H1 (cell line): ENCODE measurements around the gene TMEM54. TPM values are rescaled to one million over a fixed set of nuclear protein-coding genes. Genes with fewer than 3 reads are reported as not detected.

ENCODE experiments used
- CTCF ChIA-PET: fragments of 300-600 bp; sonication (Branson Sonifier 250); formaldehyde crosslinking; loops from one replicate; lab custom pipeline; 2021; ENCODE audit not compliant: partially characterized antibody; lab: Charles Lee
- POLR2A ChIA-PET: fragments of 300-600 bp; sonication (Branson Sonifier 250); formaldehyde crosslinking; loops from one replicate; lab custom pipeline; 2021; ENCODE audit warnings: inconsistent platforms; ENCODE audit not compliant: partially characterized antibody; lab: Charles Lee
- DNase-seq, 2 experiments: peaks; one replicate each; pipeline versions ENCODE4 v3.0.0 to v3.0.0-alpha.2; 2010 to 2022; ENCODE audit warnings: low spot score in 2 of 2, low read depth in 1 of 2, mixed read lengths in 1 of 2
- FAIRE-seq: peaks from 2 replicates; lab custom pipeline; 2011; peaks lifted over from hg19 to GRCh38; lab: Jason Lieb, UNC
- H2AFZ ChIP-seq: 2 replicates; pipeline ENCODE4 v1.8.1; 2012; ENCODE audit warnings: low read length, inconsistent platforms
- H2AK5ac ChIP-seq: 2 replicates; pipeline ENCODE4 v1.6.1; 2013; ENCODE audit warnings: low read depth, low read length
- H2BK120ac ChIP-seq: replicated peaks from 2 replicates; pipeline ENCODE3; 2013; ENCODE audit warnings: low read depth, low read length, inconsistent platforms
- H2BK12ac ChIP-seq: 2 replicates; pipeline ENCODE4 v1.6.1; 2013; ENCODE audit warnings: low read depth, low read length
- H2BK15ac ChIP-seq: 2 replicates; pipeline ENCODE4 v1.6.1; 2013; ENCODE audit warnings: low read length
- H2BK20ac ChIP-seq: 2 replicates; pipeline ENCODE4 v1.6.1; 2013; ENCODE audit warnings: low read length
- H2BK5ac ChIP-seq: 2 replicates; pipeline ENCODE4 v1.6.1; 2013; ENCODE audit warnings: low read depth, low read length
- H3K14ac ChIP-seq: 2 replicates; pipeline ENCODE4 v1.6.1; 2013; ENCODE audit warnings: inconsistent platforms; ENCODE audit not compliant: insufficient read length
- H3K18ac ChIP-seq: 2 replicates; pipeline ENCODE4 v1.6.1; 2013; ENCODE audit warnings: low read length; ENCODE audit errors: extremely low read depth
- H3K23ac ChIP-seq: 2 replicates; pipeline ENCODE4 v1.6.1; 2013; ENCODE audit warnings: inconsistent platforms; ENCODE audit not compliant: insufficient read length
- H3K23me2 ChIP-seq: 2 replicates; pipeline ENCODE4 v1.6.1; 2013; ENCODE audit warnings: low read depth, low read length
- H3K27ac ChIP-seq: 2 replicates; pipeline ENCODE4 v1.6.1; 2011; ENCODE audit warnings: low read depth, low read length, inconsistent platforms
- H3K27me3 ChIP-seq, 4 experiments: replicated peaks in 1 of 4; 1 replicate in 1 of 4; 2 replicates in 3 of 4; pipeline versions ENCODE4 v1.6.1 to v1.8.1; 2011 to 2013; ENCODE audit warnings: low read length in 3 of 4, mild to moderate bottlenecking in 3 of 4, inconsistent platforms in 2 of 4, mixed read lengths in 2 of 4, moderate library complexity in 1 of 4; ENCODE audit not compliant: control insufficient read depth in 3 of 4, insufficient read depth in 3 of 4; ENCODE audit errors: extremely low read depth in 1 of 4
- H3K36me3 ChIP-seq, 4 experiments: 2 replicates each; pipeline versions ENCODE4 v1.6.1 to v1.8.1; 2011 to 2013; ENCODE audit warnings: mild to moderate bottlenecking in 4 of 4, low read length in 3 of 4, moderate library complexity in 2 of 4, control low read depth in 1 of 4, inconsistent platforms in 1 of 4; ENCODE audit not compliant: insufficient read depth in 4 of 4, control insufficient read depth in 2 of 4
- H3K4ac ChIP-seq: replicated peaks from 2 replicates; pipeline ENCODE3; 2013; ENCODE audit warnings: low read length, low read depth, mixed read lengths, inconsistent platforms; ENCODE audit not compliant: insufficient read length
- H3K4me1 ChIP-seq, 4 experiments: replicated peaks in 1 of 4; 1 replicate in 1 of 4; 2 replicates in 3 of 4; pipeline versions ENCODE4 v1.6.1 to v1.8.1; 2011 to 2013; ENCODE audit warnings: low read length in 3 of 4, inconsistent platforms in 2 of 4, mixed read lengths in 1 of 4; ENCODE audit not compliant: insufficient read depth in 4 of 4, control insufficient read depth in 3 of 4
- H3K4me2 ChIP-seq, 2 experiments: 2 replicates each; pipeline versions ENCODE4 v1.6.1 to v1.8.1; 2011 to 2013; ENCODE audit warnings: low read depth in 2 of 2, low read length in 2 of 2, control low read depth in 1 of 2, inconsistent platforms in 1 of 2, mild to moderate bottlenecking in 1 of 2; ENCODE audit not compliant: insufficient read depth in 1 of 2
- H3K4me3 ChIP-seq, 4 experiments: fragments of 200-600, 300-600 bp in 1 of 4; sonication (generic), shearing (Covaris generic), sonication (Bioruptor Twin) in 1 of 4; 2 replicates each; pipeline versions ENCODE4 v1.5.1 to v1.8.1; 2011 to 2016; ENCODE audit warnings: low read length in 4 of 4, low read depth in 3 of 4, control low read depth in 2 of 4, inconsistent platforms in 2 of 4, mild to moderate bottlenecking in 2 of 4, mixed read lengths in 1 of 4, moderate library complexity in 1 of 4; ENCODE audit not compliant: insufficient read depth in 2 of 4; ENCODE audit errors: extremely low read depth in 1 of 4
- H3K56ac ChIP-seq: replicated peaks from 2 replicates; pipeline ENCODE3; 2013; ENCODE audit warnings: low read depth, mild to moderate bottlenecking, mixed read lengths, low read length, inconsistent platforms; ENCODE audit not compliant: insufficient read length
- H3K79me1 ChIP-seq: 2 replicates; pipeline ENCODE4 v1.6.1; 2013; ENCODE audit warnings: low read depth, low read length, control low read depth
- H3K79me2 ChIP-seq, 2 experiments: 2 replicates each; pipeline versions ENCODE4 v1.6.1 to v1.8.1; 2012 to 2013; ENCODE audit warnings: low read length in 2 of 2, mild to moderate bottlenecking in 2 of 2, inconsistent platforms in 1 of 2; ENCODE audit not compliant: insufficient read depth in 2 of 2, control insufficient read depth in 1 of 2
- H3K9ac ChIP-seq, 4 experiments: replicated peaks in 1 of 4; 1 replicate in 1 of 4; 2 replicates in 3 of 4; pipeline versions ENCODE4 v1.6.1 to v1.8.1; 2011 to 2013; ENCODE audit warnings: low read depth in 3 of 4, low read length in 3 of 4, control low read depth in 2 of 4, mild to moderate bottlenecking in 2 of 4, moderate library complexity in 2 of 4, inconsistent platforms in 1 of 4; ENCODE audit errors: extremely low read depth in 1 of 4
- H3K9me3 ChIP-seq, 2 experiments: 2 replicates each; pipeline versions ENCODE4 v1.6.1 to v1.8.1; 2012 to 2013; ENCODE audit warnings: mild to moderate bottlenecking in 2 of 2, moderate library complexity in 2 of 2, control low read depth in 1 of 2, inconsistent platforms in 1 of 2, low read depth in 1 of 2, low read length in 1 of 2, mixed read lengths in 1 of 2; ENCODE audit not compliant: insufficient read depth in 2 of 2
- H4K20me1 ChIP-seq, 2 experiments: replicated peaks in 1 of 2; 2 replicates each; pipeline versions ENCODE3 to v1.8.1; 2011 to 2013; ENCODE audit warnings: inconsistent platforms in 2 of 2, low read length in 2 of 2, mild to moderate bottlenecking in 1 of 2; ENCODE audit not compliant: insufficient read depth in 2 of 2, control insufficient read depth in 1 of 2
- H4K5ac ChIP-seq: 2 replicates; pipeline ENCODE4 v1.6.1; 2013; ENCODE audit warnings: low read length, low read depth, mixed read lengths, inconsistent platforms; ENCODE audit not compliant: insufficient read length
- H4K8ac ChIP-seq: 2 replicates; pipeline ENCODE4 v1.8.0; 2013; ENCODE audit warnings: mild to moderate bottlenecking, moderate library complexity, low read length, inconsistent platforms; ENCODE audit not compliant: insufficient read depth; ENCODE audit errors: extremely low read depth
- H4K91ac ChIP-seq: replicated peaks from 2 replicates; pipeline ENCODE3; 2013; ENCODE audit warnings: low read length, mixed read lengths, inconsistent platforms; ENCODE audit not compliant: insufficient read length
- CBX8 ChIP-seq: fragments of 300-800, 300-1000 bp; sonication (generic); IDR thresholded peaks from 2 replicates; pipeline ENCODE4 v1.7.1; 2016; ENCODE audit warnings: low read depth, low read length, borderline replicate concordance
- EGR1 ChIP-seq: IDR thresholded peaks from 2 replicates; pipeline ENCODE4 v1.6.1; 2011; ENCODE audit warnings: low read depth, low read length, borderline replicate concordance
- HDAC2 ChIP-seq, 2 experiments: fragments of 300-600 bp in 1 of 2; sonication (generic) in 1 of 2; IDR thresholded peaks; 2 replicates each; pipeline ENCODE4 v1.6.1; 2011 to 2012; ENCODE audit warnings: low read depth in 2 of 2, low read length in 2 of 2, mild to moderate bottlenecking in 2 of 2, moderate library complexity in 2 of 2, borderline replicate concordance in 1 of 2, inconsistent platforms in 1 of 2
- JUND ChIP-seq: IDR thresholded peaks from 2 replicates; pipeline ENCODE4 v1.6.1; 2011; ENCODE audit warnings: mild to moderate bottlenecking, improper control_type of control experiment, low read length
- POLR2AphosphoS5 ChIP-seq: IDR thresholded peaks from 2 replicates; pipeline ENCODE4 v1.6.1; 2011; ENCODE audit warnings: low read depth, low read length
- SP2 ChIP-seq: IDR thresholded peaks from 2 replicates; pipeline ENCODE4 v1.6.1; 2012; ENCODE audit warnings: mild to moderate bottlenecking, low read length, inconsistent platforms
- TAF7 ChIP-seq: optimal IDR thresholded peaks from 2 replicates; pipeline ENCODE3; 2011; ENCODE audit warnings: low read depth, mild to moderate bottlenecking, inconsistent platforms, low read length, moderate library complexity, borderline replicate concordance
- TCF12 ChIP-seq: IDR thresholded peaks from 2 replicates; pipeline ENCODE4 v1.6.1; 2011; ENCODE audit warnings: low read depth, mild to moderate bottlenecking, low read length
- TEAD4 ChIP-seq: IDR thresholded peaks from 2 replicates; pipeline ENCODE4 v1.6.1; 2012; ENCODE audit warnings: low read depth, low read length, inconsistent platforms, mixed read lengths
- WGBS, 2 experiments: shearing (Covaris generic) in 1 of 2; methylation state at CpG; one replicate each; pipeline versions ENCODE4 v1.1.6 to v1.1.7; 2013 to 2015; ENCODE audit warnings: low lambda C conversion rate in 2 of 2, mixed read lengths in 2 of 2, inconsistent platforms in 1 of 2, low coverage in 1 of 2, missing lambda C conversion rate in 1 of 2; ENCODE audit not compliant: insufficient replicate concordance in 2 of 2, insufficient coverage in 1 of 2, insufficient read length in 1 of 2; ENCODE audit errors: extremely low coverage in 1 of 2, missing lambda C conversion rate in 1 of 2; 5-methylcytosine and 5-hydroxymethylcytosine counted together
- polyA plus RNA-seq, 7 experiments: library from polyadenylated mRNA; depleted of rRNA in 3 of 7; stranded (reverse) in 5 of 7; unstranded in 2 of 7; fragments of >200 nt in 5 of 7; fragments of 200-250 nt in 2 of 7; gene quantifications; 1 replicate in 5 of 7; 2 replicates in 1 of 7; 4 replicates in 1 of 7; pipeline versions ENCODE4 v1.2.1 to v1.2.3, GENCODE V29; 2011 to 2013; ENCODE audit warnings: missing spikeins in 2 of 7, mixed read lengths in 2 of 7
- total RNA-seq: library from RNA; stranded (reverse); fragmentation: NEBNext Ultra II Directional; extraction: Animal tissue kit (Norgen Biotek cat#: 25700); gene quantifications from 2 replicates; pipeline ENCODE4 v1.2.1, GENCODE V29; 2021
- TF ChIP-seq, protein P1 (sequence below): IDR thresholded peaks from 2 replicates; pipeline ENCODE4 v1.6.1; 2011; ENCODE audit warnings: low read depth, mild to moderate bottlenecking, low read length; ENCODE audit not compliant: insufficient read depth

Gene TMEM54
- total and polyA plus RNA-seq, 2 of the 8 experiments (the other 6 are each of a cell fraction or from before 2014, with no cell fraction given) = 9.5 to 58.7 TPM

DNA sequence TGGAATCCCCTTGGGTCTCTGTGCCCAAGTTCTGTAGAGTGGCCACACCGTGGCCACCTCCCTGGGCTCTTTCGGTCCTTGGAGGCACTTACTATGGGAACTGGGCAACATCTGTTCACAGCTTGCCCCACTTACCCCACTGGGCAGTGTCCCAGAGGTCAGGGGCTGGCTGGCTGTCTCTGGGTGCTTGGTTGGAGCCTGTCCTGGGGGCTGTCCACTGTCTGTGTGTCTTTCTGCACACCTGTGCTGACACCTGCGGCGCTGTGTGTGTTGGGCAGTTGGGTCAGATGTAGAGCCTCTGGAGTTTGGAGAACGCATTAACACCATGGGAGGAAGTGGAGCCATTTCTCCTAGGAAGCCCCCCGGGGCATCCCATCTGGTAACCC lies 1.3 kb upstream of the TMEM54 start:
- 78% methylated on average over 6 of the region's 6 CpGs; no CpG with 5 or more reads in 1 of the 2 experiments for WGBS, 2 experiments
- H3K4ac ChIP-seq = no peak overlapping the region
- H3K18ac ChIP-seq = no peak overlapping the region; the same call in 1 of the 2 replicates
- no peaks in the 10 kb centered on the region for H3K9me3 ChIP-seq
- H3K23ac ChIP-seq = no peak overlapping the region
- no peak overlapping the region for H2AK5ac ChIP-seq
- H2AFZ ChIP-seq = no peak overlapping the region
- no peak overlapping the region for H2BK5ac ChIP-seq
- H4K20me1 ChIP-seq = peaks cover 2 to 4% of the 10 kb centered on the region in 2 experiments
- H3K27me3 ChIP-seq = peaks cover 14 to 40% (median 34%) of the 10 kb centered on the region in 4 experiments
- no peak overlapping the region for H4K5ac ChIP-seq
- no peak overlapping the region for H3K27ac ChIP-seq
- H4K91ac ChIP-seq = no peak overlapping the region
- ChIA-PET POLR2A (interaction anchor here (0.6 kb wide), 1 partner anchor 20 kb away, joined by 3 read pairs; no protein-coding TSS in a partner anchor), CTCF (interaction anchor here (0.6 to 1.7 kb wide), 5 partner anchors 10 to 266 kb away, joined by 3 to 7 read pairs (median 4); partner anchors contain the start of gene HPCA)
- H3K79me1 ChIP-seq = no peaks in the 10 kb centered on the region
- no peak overlapping the region for H3K14ac ChIP-seq
- H3K4me3 ChIP-seq = no peak overlapping the region
- H4K8ac ChIP-seq = no peak overlapping the region
- H3K9ac ChIP-seq = no peak overlapping the region
- no peaks in the 10 kb centered on the region for H3K79me2 ChIP-seq
- no peak overlapping the region for H3K4me2 ChIP-seq
- H2BK15ac ChIP-seq = no peak overlapping the region
- H2BK12ac ChIP-seq = no peak overlapping the region
- no peak overlapping the region for H2BK20ac ChIP-seq
- no peaks in the 10 kb centered on the region for H3K36me3 ChIP-seq
- H3K4me1 ChIP-seq = peaks cover 0 to 11% (median 8%) of the 10 kb centered on the region in 4 experiments; a peak in 6 of 7 replicates
- FAIRE-seq (no peak), DNase-seq (no peak)
- no peak overlapping the region for H3K56ac ChIP-seq
- TF ChIP-seq HDAC2 (IDR thresholded peaks at IDR 0.05; ENCODE audit: borderline replicate concordance in 1 of 2, low read depth in 2 of 2, low read length in 2 of 2) = no peak
- TF ChIP-seq TAF7 = no peak
- TF ChIP-seq CBX8 = no peak
- TF ChIP-seq TCF12 = no peak
- TF ChIP-seq EGR1 = no peak
- TF ChIP-seq, protein P1, sequence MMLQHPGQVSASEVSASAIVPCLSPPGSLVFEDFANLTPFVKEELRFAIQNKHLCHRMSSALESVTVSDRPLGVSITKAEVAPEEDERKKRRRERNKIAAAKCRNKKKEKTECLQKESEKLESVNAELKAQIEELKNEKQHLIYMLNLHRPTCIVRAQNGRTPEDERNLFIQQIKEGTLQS = no peak
- no peak for TF ChIP-seq SP2
- TF ChIP-seq TEAD4 = no peak
- no peak for TF ChIP-seq JUND
- TF ChIP-seq POLR2AphosphoS5 = no peak
- peaks cover 11% of the 10 kb centered on the region; the same call in 1 of the 2 replicates for H3K23me2 ChIP-seq
- no peak overlapping the region for H2BK120ac ChIP-seq
